Natural killer cell treated with Interleukin-12 subunit alpha and Interleukin-12 subunit beta and Interleukin-15 and Interleukin-18, amount 100 ng/mL, for 72 hours (primary cell): ENCODE data around the gene RPRD1B. TPM values are rescaled to one million over a fixed set of nuclear protein-coding genes. Genes with fewer than 3 reads are reported as not detected.

Experiments
- ATAC-seq, 2 donors: fragments of 150-1000 bp; cut with Tn5 transposase in 1 of 2; sonication (Bioruptor Pico), chemical (Tn5 transposase) in 1 of 2; 2 replicates each; pipeline ENCODE4 v1.10.0; 2021
- DNase-seq: peaks from one replicate; pipeline ENCODE4 v3.0.0; 2022; ENCODE audit warnings: low spot score
- H3K27ac Mint-ChIP-seq, 2 donors: 1 replicate in 1 of 2; 2 replicates in 1 of 2; pipeline ENCODE4 v1.8.0; 2022; ENCODE audit warnings: mixed read lengths in 2 of 2, mild to moderate bottlenecking in 1 of 2, moderate library complexity in 1 of 2
- H3K27me3 Mint-ChIP-seq, 2 donors: 1 replicate in 1 of 2; 2 replicates in 1 of 2; pipeline ENCODE4 v1.8.0; 2022; ENCODE audit warnings: mixed read lengths in 2 of 2
- H3K36me3 Mint-ChIP-seq: one replicate; pipeline ENCODE4 v1.8.0; 2022; ENCODE audit warnings: mixed read lengths
- H3K4me1 Mint-ChIP-seq, 2 donors: 1 replicate in 1 of 2; 2 replicates in 1 of 2; pipeline ENCODE4 v1.8.0; 2022; ENCODE audit warnings: low read depth in 2 of 2, mixed read lengths in 2 of 2, mild to moderate bottlenecking in 1 of 2
- H3K4me3 Mint-ChIP-seq: one replicate; pipeline ENCODE4 v1.8.0; 2022; ENCODE audit warnings: mixed read lengths
- H3K9me3 Mint-ChIP-seq: 2 replicates; pipeline ENCODE4 v1.8.0; 2022; ENCODE audit warnings: mixed read lengths
- total RNA-seq, 2 donors: library from RNA; stranded (reverse); gene quantifications; one replicate each; pipeline ENCODE4 v1.2.3, GENCODE V29; 2022

RPRD1B gene
- total RNA-seq, 2 donors from 2014 or later, result 46.4 to 85.4 TPM

DNA sequence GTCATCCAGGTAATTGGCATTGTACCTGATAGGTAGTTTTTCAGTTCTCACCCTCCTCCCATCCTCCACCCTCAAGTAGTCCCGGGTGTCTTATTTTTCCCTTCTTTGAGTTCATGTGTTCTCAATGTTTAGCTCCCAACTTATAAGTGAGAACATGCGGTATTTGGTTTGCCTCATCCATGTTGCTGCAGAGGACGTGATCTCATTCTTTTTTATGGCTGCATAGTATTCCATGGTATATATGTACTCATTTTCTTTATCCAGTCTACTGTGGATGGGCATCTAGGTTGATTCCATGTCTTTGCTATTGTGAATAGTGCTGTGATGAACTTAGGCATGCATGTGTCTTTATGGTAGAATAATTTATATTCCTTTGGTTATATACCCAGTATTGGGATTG lies 45.8 kb downstream of the RPRD1B start:
- H3K36me3 Mint-ChIP-seq, result peaks cover 34% of the 10 kb centered on the region
- no peak for ATAC-seq
- H3K4me3 Mint-ChIP-seq, result no peak overlapping the region

DNA sequence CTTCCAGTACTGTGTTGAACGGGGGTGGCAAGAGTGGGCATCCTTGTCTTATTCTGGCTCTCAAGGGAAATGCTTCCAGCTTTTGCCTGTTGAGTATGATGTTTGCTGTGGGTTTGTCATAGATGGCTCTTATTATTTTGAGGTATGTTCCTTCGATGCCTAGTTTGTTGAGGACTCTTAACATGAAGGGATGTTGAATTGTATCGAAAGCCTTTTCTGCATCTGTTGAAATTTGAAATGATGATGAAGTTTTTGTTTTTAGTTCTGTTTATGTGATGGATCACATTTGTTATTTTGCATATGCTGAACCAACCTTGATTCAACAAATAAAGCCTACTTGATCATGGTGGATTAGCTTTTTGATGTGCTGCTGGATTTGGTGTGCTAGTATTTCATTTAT lies 48.0 kb downstream of the RPRD1B start:
- no peak for DNase-seq
- H3K27me3 Mint-ChIP-seq, result no peaks in the 10 kb centered on the region
- H3K4me3 Mint-ChIP-seq, result no peak overlapping the region
- ATAC-seq, result no peak
- H3K9me3 Mint-ChIP-seq, result no peaks in the 10 kb centered on the region
- peaks cover 44% of the 10 kb centered on the region for H3K36me3 Mint-ChIP-seq
- peaks cover 16 to 31% of the 10 kb centered on the region in 2 donors for H3K4me1 Mint-ChIP-seq
- no peak overlapping the region for H3K27ac Mint-ChIP-seq

More for the DNA sequence above, 45.8 kb downstream of the RPRD1B start:
- DNase-seq, result no peak
- Mint-ChIP-seq H3K27me3 (no peaks in the 10 kb centered on the region), H3K27ac (peak overlapping the region in 1 of 2 donors; percentile 14), H3K4me1 (peaks cover 19 to 24% of the 10 kb centered on the region in 2 donors), H3K9me3 (no peaks in the 10 kb centered on the region)

DNA sequence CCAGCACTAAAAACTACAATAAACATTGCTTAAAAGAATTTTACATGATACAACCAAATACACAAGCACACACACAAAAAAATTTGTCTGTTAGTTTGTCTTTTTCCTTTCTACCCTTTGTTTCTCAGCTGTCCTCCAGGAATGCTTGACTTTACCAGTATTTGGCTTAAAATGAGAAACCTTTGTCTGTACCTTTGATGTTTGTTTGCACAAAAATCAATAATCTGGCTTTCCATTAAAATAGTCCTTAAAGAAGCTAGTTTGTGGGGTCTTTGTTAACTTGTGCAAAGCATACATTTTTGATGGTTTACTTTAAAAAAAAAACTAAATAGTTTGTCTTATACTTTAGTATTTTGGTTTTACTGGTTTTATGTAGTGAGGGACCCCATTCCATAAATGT lies 49.3 kb downstream of the RPRD1B start:
- no peaks in the 10 kb centered on the region for H3K9me3 Mint-ChIP-seq

DNA sequence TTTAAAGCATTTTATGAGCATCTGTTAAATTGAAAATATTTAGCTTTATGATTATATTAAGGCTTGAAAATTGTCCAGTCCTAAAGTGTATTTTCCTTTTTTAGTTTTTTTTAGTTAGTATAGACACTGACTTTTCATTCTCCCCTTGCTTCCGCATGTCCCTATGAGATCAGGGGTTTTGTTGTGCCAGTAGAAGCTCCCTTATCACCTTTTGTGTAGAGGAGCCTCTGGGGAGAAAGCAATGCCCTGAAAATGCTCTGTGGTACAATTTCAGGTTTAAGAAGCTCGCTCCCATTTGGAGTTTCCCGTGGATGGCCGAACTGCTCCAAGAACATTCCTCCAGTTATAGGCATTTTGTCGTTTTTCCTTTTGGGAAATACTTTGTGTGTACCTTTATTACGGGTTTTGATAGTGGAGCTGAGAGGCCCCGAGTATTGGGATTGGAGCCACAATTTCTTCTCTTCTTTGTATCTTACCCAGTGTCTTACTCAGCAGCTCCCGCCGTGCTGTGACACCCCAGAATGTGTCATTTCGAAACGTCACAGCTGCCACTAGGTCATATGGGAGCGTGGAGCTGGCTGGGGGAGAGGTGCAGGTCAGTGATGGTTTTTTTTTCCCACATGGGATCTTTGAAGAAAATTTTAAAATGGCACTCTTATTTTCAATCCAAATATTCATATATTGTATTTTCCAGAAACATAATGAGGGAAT lies 49.9 kb downstream of the RPRD1B start:
- peaks cover 15 to 25% of the 10 kb centered on the region in 2 donors for H3K4me1 Mint-ChIP-seq
- no peak overlapping the region for H3K27ac Mint-ChIP-seq
- H3K36me3 Mint-ChIP-seq, result peaks cover 36% of the 10 kb centered on the region

More for the DNA sequence above, 49.3 kb downstream of the RPRD1B start:
- no peak overlapping the region for H3K27ac Mint-ChIP-seq
- no peaks in the 10 kb centered on the region for H3K27me3 Mint-ChIP-seq
- peaks cover 36% of the 10 kb centered on the region for H3K36me3 Mint-ChIP-seq
- ATAC-seq (no peak), DNase-seq (no peak)
- no peak overlapping the region for H3K4me3 Mint-ChIP-seq
- peaks cover 15 to 25% of the 10 kb centered on the region in 2 donors for H3K4me1 Mint-ChIP-seq

DNA sequence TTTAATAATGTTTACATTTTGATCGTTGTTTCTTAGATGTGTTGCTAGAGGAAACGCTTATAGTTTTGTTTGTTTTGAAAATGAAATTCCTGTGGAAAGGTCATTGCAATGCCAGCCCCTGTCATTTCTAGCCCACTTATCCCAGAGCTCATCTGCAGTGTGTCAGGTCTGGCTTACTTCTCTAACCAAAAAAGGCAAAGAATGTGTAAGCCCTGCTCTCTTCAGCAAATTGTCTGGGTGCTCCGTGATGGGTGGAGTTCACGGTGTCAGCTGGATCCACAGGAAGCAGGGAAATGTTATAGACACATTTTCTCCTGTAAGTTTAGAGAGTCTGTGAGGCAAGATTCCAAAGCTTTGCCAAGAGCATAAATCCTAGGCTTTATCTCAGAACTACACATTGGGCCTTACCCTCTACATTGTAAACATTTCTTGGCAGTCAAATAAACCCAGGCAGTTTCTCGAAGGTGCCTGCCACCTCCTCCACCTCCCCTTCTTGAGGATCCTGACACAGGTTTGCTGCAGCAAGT lies 50.9 kb downstream of the RPRD1B start:
- Mint-ChIP-seq H3K27ac (no peak overlapping the region), H3K9me3 (no peaks in the 10 kb centered on the region), H3K36me3 (peaks cover 31% of the 10 kb centered on the region), H3K27me3 (no peaks in the 10 kb centered on the region), H3K4me3 (no peak overlapping the region), H3K4me1 (peaks cover 15 to 25% of the 10 kb centered on the region in 2 donors)
- DNase-seq (no peak), ATAC-seq (no peak)

More for the DNA sequence above, 49.9 kb downstream of the RPRD1B start:
- Mint-ChIP-seq H3K9me3 (no peaks in the 10 kb centered on the region), H3K27me3 (no peaks in the 10 kb centered on the region), H3K4me3 (no peak overlapping the region)
- no peak for ATAC-seq
- DNase-seq, result no peak

DNA sequence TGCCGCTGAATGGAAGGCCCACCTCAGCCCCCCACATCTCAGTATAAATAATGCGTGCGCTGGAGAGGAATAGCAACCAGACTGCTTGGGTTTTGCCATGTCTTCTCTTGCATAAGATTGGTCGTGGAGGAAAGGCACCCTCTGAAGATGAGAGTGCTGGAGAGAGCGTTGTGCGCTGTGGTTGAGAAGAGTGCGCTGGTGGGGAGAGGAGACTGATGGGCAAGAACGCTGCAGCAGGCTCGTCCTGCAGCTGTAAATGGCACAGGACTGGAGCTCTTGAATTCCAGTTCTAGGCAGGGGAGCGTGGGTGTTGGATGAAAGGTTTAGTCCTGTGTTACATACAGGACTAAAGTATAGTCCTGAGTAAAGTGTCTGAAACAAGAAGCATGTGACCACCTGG lies 51.5 kb downstream of the RPRD1B start:
- peaks cover 15 to 20% of the 10 kb centered on the region in 2 donors for H3K4me1 Mint-ChIP-seq
- H3K9me3 Mint-ChIP-seq, result no peaks in the 10 kb centered on the region
- H3K4me3 Mint-ChIP-seq, result no peak overlapping the region
- H3K36me3 Mint-ChIP-seq, result peaks cover 26% of the 10 kb centered on the region
- peak overlapping the region in 1 of 2 donors; percentile 24 for H3K27ac Mint-ChIP-seq
- DNase-seq (no peak), ATAC-seq (no peak)
- H3K27me3 Mint-ChIP-seq, result no peaks in the 10 kb centered on the region

DNA sequence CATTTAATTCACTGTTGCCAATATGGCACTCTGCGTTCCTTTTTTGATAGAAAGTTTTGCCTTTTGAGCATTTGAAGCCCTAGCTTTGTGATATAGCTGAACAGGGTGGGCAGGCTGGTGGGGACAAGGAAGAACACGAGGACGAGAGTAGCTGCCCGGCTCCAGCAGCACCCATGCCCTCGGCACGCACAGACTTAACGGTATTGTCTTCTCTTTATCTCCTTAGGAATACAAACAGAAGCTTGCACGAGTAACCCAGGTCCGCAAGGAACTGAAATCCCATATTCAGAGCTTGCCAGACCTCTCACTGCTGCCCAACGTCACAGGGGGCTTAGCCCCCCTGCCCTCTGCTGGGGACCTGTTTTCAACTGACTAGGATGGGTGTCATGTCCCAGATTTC lies 56.0 kb downstream of the RPRD1B start:
- Mint-ChIP-seq H3K36me3 (peaks cover 10% of the 10 kb centered on the region), H3K4me1 (peaks cover 36 to 46% of the 10 kb centered on the region in 2 donors), H3K27ac (peak overlapping the region; percentile 48 to 88), H3K27me3 (no peaks in the 10 kb centered on the region), H3K4me3 (no peak overlapping the region), H3K9me3 (no peaks in the 10 kb centered on the region)
- ATAC-seq (no peak), DNase-seq (no peak)

DNA sequence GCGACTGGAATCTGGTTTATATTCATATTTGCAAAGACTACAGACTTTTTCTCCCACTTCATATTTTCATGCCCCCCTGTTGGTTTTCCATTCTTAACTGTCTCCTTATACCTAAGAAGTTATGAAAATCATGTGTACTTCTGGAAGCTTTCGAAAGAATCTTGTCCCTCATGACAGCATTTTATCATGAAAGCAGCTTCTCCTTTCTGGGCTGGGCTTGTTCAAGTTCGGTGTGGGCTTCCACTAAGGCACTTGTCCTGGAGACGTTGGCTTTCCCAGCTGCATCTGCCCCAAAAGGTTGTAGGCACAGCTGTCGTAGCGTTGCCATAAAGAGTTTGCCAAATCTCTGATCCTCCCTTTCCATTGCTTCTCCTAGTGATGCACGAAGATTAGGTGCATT lies 56.5 kb downstream of the RPRD1B start:
- H3K27me3 Mint-ChIP-seq, result no peaks in the 10 kb centered on the region
- H3K4me1 Mint-ChIP-seq, result peaks cover 42 to 48% of the 10 kb centered on the region in 2 donors
- DNase-seq (no peak), ATAC-seq (no peak)
- H3K9me3 Mint-ChIP-seq, result no peaks in the 10 kb centered on the region
- peaks cover 12% of the 10 kb centered on the region for H3K36me3 Mint-ChIP-seq
- no peak overlapping the region for H3K4me3 Mint-ChIP-seq
- H3K27ac Mint-ChIP-seq, result peak overlapping the region; percentile 48 to 88

DNA sequence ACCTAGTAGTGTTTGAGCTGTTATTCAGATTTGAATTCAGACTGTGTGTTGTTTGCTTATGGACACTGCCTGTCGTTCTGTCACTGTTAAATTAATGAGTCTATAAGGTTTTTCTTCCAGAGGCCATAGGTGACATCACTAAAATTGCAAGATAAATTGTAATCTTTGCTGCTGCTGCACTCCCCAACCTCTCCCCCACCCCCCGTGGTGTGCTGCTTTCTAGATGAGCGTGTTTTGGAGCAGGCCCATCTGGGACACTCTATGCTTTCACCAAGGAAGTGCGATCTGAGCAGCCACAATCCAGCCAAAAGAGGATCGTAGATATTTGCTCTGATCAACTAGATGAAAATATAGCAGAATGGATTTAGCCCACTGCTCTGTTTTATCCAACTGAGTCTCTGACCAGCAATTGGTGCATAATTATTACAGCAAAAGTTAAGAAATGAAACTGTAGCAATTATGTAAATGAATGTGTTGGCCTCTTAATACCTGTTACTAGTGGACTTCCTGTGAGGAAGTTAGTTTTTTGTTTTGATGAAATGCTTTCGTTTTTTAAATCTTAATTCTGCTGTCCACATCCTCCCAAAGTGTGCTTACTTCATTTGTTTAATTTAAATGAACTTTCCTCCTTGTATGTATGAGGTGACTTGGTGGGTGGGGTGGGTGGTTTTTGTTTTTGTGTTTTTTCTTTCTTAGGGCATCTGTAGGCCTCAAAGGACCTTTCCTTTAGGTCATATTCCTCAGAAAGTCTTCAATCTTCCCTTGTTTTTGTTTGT lies 58.1 kb downstream of the RPRD1B start:
- Mint-ChIP-seq H3K27me3 (no peaks in the 10 kb centered on the region), H3K4me3 (peak overlapping the region; percentile 81), H3K9me3 (no peaks in the 10 kb centered on the region), H3K4me1 (peaks cover 46 to 51% of the 10 kb centered on the region in 2 donors), H3K27ac (peak overlapping the region; percentile 88 to 99), H3K36me3 (peaks cover 6% of the 10 kb centered on the region)
- ATAC-seq (peak; percentile 64 to 68), DNase-seq (no peak)

DNA sequence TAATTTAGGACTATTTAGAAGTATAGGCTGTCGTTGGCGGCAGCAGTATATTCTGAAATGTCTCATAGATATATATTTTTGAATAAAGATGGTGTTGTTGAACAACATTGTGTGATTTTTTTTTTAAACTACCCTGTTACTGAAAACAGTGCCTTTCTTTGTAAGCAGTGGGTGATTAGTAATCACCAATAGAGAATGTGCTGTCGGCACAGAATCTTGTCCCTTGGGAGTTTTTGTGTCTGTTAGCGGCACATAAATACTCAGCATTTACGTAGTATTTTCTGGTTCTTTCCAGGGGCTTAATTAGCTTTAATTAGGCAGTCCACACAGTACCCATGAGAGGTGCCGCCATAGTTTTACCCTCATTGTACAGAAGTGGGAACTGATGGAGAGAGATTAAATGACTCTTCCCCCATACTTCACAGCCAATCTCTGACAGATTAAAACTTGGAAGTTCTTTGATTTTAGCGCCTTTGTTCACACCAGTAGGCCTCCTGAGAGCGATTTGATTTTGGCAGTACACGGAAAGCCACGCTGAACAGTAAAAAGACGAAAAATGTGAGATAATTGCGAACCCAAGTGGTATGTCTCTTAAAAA lies 58.8 kb downstream of the RPRD1B start:
- Mint-ChIP-seq H3K27ac (peak overlapping the region; percentile 88 to 99), H3K36me3 (peaks cover 6% of the 10 kb centered on the region), H3K9me3 (no peaks in the 10 kb centered on the region), H3K4me1 (peaks cover 44 to 51% of the 10 kb centered on the region in 2 donors), H3K27me3 (no peaks in the 10 kb centered on the region), H3K4me3 (peak overlapping the region; percentile 81)
- DNase-seq, result no peak
- no peak for ATAC-seq

DNA sequence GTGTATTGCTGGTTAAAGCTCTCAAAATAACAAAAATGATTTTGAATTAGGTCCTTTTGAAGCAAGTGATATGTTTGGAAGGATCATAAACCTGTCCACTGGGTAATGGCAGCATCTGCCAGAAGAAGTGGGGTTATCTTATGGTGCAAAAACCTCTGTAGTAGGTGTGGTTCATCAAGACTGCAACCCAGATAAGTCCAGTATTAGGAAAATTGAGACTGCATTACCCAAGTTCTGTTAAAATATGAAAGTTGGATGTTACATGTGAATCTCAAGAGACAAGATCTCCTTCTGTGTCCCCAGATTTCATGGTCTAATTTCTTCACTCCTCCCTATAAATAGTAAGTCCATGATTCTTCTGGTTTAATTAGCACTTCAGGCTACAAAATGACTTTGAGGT lies 59.4 kb downstream of the RPRD1B start:
- DNase-seq, result no peak
- Mint-ChIP-seq H3K27me3 (no peaks in the 10 kb centered on the region), H3K9me3 (no peaks in the 10 kb centered on the region), H3K4me1 (peaks cover 42 to 51% of the 10 kb centered on the region in 2 donors), H3K27ac (peak overlapping the region; percentile 88 to 99), H3K36me3 (peaks cover 6% of the 10 kb centered on the region), H3K4me3 (peak overlapping the region; percentile 81)
- no peak for ATAC-seq

DNA sequence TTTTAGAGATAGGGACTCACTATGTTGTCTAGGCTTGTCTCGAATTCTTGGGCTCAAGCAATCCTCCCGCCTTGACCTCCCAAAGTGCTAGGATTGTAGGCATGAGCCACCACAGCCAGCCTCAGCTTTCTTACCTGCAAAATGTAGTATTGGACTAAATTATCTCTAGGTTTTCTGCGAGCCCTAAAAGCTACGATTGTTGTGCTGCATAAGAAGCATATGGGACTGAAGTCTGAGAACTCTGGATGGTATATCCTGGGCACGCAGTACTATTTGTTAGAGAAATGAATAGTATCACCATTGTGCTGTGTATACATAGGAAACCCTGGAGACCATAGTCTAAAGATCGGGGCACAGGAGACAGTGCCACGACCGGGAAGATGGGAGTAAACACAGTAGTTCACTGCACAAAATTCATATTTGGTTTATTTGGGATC lies 60.1 kb downstream of the RPRD1B start:
- Mint-ChIP-seq H3K4me3 (peak overlapping the region; percentile 81), H3K36me3 (peaks cover 6% of the 10 kb centered on the region), H3K27ac (peak overlapping the region; percentile 88 to 99), H3K9me3 (no peaks in the 10 kb centered on the region), H3K27me3 (no peaks in the 10 kb centered on the region), H3K4me1 (peaks cover 42 to 51% of the 10 kb centered on the region in 2 donors)
- DNase-seq (no peak), ATAC-seq (no peak)

DNA sequence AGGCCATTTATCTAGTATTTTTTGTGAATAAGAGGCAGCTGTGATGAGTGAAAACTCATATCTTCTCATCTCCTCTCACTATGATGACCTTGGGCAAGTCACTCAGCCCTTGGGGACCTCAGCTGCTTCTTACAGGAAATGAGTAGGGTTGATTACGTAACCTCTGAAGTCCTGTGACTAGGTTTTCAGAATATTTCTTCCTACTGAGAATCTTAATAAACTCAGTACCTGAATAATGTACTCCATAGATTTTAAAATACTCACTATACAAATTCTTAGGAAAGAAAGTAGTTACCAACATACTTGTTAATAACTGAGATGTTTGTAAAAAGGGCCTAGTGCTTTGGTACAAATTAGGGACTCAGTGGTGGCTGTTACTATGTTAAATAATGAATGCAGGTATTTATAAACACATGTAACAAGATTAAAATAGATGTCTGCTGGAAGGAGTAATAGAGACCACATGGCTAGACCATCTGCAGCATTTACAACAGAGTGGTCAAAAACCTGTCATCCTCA lies 60.9 kb downstream of the RPRD1B start:
- DNase-seq (peak; percentile 80), ATAC-seq (peak; percentile 89 to 91)
- Mint-ChIP-seq H3K4me3 (peak overlapping the region; percentile 81), H3K36me3 (peaks cover 6% of the 10 kb centered on the region), H3K9me3 (no peaks in the 10 kb centered on the region), H3K4me1 (peaks cover 42 to 51% of the 10 kb centered on the region in 2 donors), H3K27me3 (no peaks in the 10 kb centered on the region), H3K27ac (peak overlapping the region; percentile 88 to 99)
